Natural killer cell (primary cell): ENCODE results near the gene GDPD4. TPM values are rescaled to one million over a fixed set of nuclear protein-coding genes. Genes with fewer than 3 reads are reported as not detected.

Experiments used
- ATAC-seq, 3 donors: fragments of 150-1000 bp in 2 of 3; fragments of 200-7000 bp in 1 of 3; cut with Tn5 transposase; 1 replicate in 1 of 3; 2 replicates in 2 of 3; pipeline ENCODE4 v1.10.0; 2021; ENCODE audit warnings: mild to moderate bottlenecking in 2 of 3, moderate library complexity in 2 of 3
- DNase-seq, 2 donors: peaks; one replicate each; pipeline versions ENCODE4 v3.0.0 to v3.0.0-alpha.2; 2013 to 2021; ENCODE audit warnings: mixed read lengths in 1 of 2
- H3K27ac ChIP-seq: one replicate; pipeline ENCODE4 v1.5.1; 2013; ENCODE audit warnings: mild to moderate bottlenecking, low read length
- H3K27me3 ChIP-seq: one replicate; pipeline ENCODE4 v1.6.1; 2013; ENCODE audit warnings: low read length; ENCODE audit not compliant: control insufficient read depth, insufficient read depth
- H3K36me3 ChIP-seq: one replicate; pipeline ENCODE4 v1.6.1; 2013; ENCODE audit warnings: low read length; ENCODE audit not compliant: control insufficient read depth, insufficient read depth
- H3K4me1 ChIP-seq: one replicate; pipeline ENCODE4 v1.6.1; 2013; ENCODE audit warnings: low read length; ENCODE audit not compliant: control insufficient read depth, insufficient read depth
- H3K4me3 ChIP-seq: one replicate; pipeline ENCODE4 v1.5.1; 2013; ENCODE audit warnings: low read length
- H3K9me3 ChIP-seq: one replicate; pipeline ENCODE4 v1.6.1; 2013; ENCODE audit warnings: low read length; ENCODE audit not compliant: control insufficient read depth, insufficient read depth
- H3K27ac Mint-ChIP-seq, 2 donors: one replicate each; pipeline ENCODE4 v1.8.0; 2022; ENCODE audit warnings: mild to moderate bottlenecking in 2 of 2, mixed read lengths in 2 of 2, moderate library complexity in 1 of 2
- H3K27me3 Mint-ChIP-seq, 2 donors: one replicate each; pipeline ENCODE4 v1.8.0; 2022; ENCODE audit warnings: low read depth in 2 of 2, mixed read lengths in 2 of 2
- H3K36me3 Mint-ChIP-seq: one replicate; pipeline ENCODE4 v1.8.0; 2022; ENCODE audit warnings: mixed read lengths
- H3K4me1 Mint-ChIP-seq, 2 donors: one replicate each; pipeline ENCODE4 v1.8.0; 2022; ENCODE audit warnings: mixed read lengths in 2 of 2
- H3K4me3 Mint-ChIP-seq: one replicate; pipeline ENCODE4 v1.8.0; 2022; ENCODE audit warnings: mild to moderate bottlenecking, moderate library complexity, mixed read lengths
- H3K9me3 Mint-ChIP-seq, 2 donors: one replicate each; pipeline ENCODE4 v1.8.0; 2022; ENCODE audit warnings: mixed read lengths in 2 of 2
- CTCF ChIP-seq: fragments of 200-600 bp; IDR thresholded peaks from one replicate; pipeline ENCODE4 v1.8.0; 2022; ENCODE audit warnings: antibody characterized with exemption
- WGBS: methylation state at CpG from one replicate; pipeline ENCODE4 v1.1.7; 2013; ENCODE audit warnings: missing lambda C conversion rate; ENCODE audit not compliant: insufficient coverage; 5-methylcytosine and 5-hydroxymethylcytosine counted together
- intact Hi-C: fragments of 100-400 bp; cut with micrococcal nuclease; formaldehyde crosslinking; loops from one replicate; pipeline ENCODE4 v1.14.2; 2022
- total RNA-seq, 4 donors: library from RNA; stranded (reverse); fragments of 120-200 nt in 1 of 4; gene quantifications; one replicate each; pipeline versions ENCODE4 v1.2.3 to v1.2.4, GENCODE V29; 2013 to 2022

The GDPD4 gene
- total RNA-seq, 3 donors from 2014 or later (not counting 1 experiment from before 2014, with no cell fraction given): not detected

GRCh38 chr11:77167111-77167626 is 134.3 kb downstream of the GDPD4 start:
- no peaks in the 10 kb centered on the region for H3K9me3 Mint-ChIP-seq
- no peak overlapping the region for H3K27ac ChIP-seq
- WGBS: 89% methylated on average over 9 of the region's 9 CpGs
- intact Hi-C loops: no loop called here
- H3K27me3 Mint-ChIP-seq: no peaks in the 10 kb centered on the region
- no peak for DNase-seq
- no peaks in the 10 kb centered on the region for H3K9me3 ChIP-seq
- H3K4me3 ChIP-seq: no peak overlapping the region
- no peaks in the 10 kb centered on the region for H3K36me3 ChIP-seq
- TF ChIP-seq CTCF: no peak
- no peaks in the 10 kb centered on the region for H3K36me3 Mint-ChIP-seq
- no peak for ATAC-seq
- H3K4me3 Mint-ChIP-seq: no peak overlapping the region
- no peak overlapping the region for H3K27ac Mint-ChIP-seq
- H3K4me1 Mint-ChIP-seq: no peaks in the 10 kb centered on the region
- no peaks in the 10 kb centered on the region for H3K4me1 ChIP-seq
- H3K27me3 ChIP-seq: no peaks in the 10 kb centered on the region

Other genes with a start within 250 kb of the GDPD4 start
- gene CAPN5, start 234.7 kb downstream of the GDPD4 start, total RNA-seq: 10 to 100 TPM; 32.3 to 34.5 (median 34.3) TPM
- gene OMP, start 198.8 kb downstream of the GDPD4 start, total RNA-seq: 1 to 10 TPM in 1 of 3 donors, under 1 TPM in 2; 0.82 to 1.4 (median 0.85) TPM
- gene MYO7A, start 173.4 kb downstream of the GDPD4 start, total RNA-seq: 1 to 10 TPM in 1 of 3 donors, under 1 TPM in 2; 0.20 to 1.1 (median 0.68) TPM
- gene PAK1, start 172.4 kb upstream of the GDPD4 start, total RNA-seq: 10 to 100 TPM; 18.8 to 27.3 (median 20.4) TPM